Neural cell (in vitro differentiated cells): ENCODE data around the gene FAM124A.

ENCODE experiments used
- CTCF ChIP-seq: fragments of 450-650 bp; IDR thresholded peaks from 2 replicates; pipeline ENCODE4 v1.5.1; 2014; ENCODE audit warnings: antibody characterized with exemption, mild to moderate bottlenecking, moderate library complexity; ENCODE audit not compliant: poor library complexity, severe bottlenecking
- EP300 ChIP-seq: fragments of 450-650 bp; conservative IDR thresholded peaks from 2 replicates; pipeline ENCODE4 v1.6.1; 2014; ENCODE audit warnings: antibody characterized with exemption, mild to moderate bottlenecking, moderate library complexity; ENCODE audit not compliant: poor library complexity, severe bottlenecking
- EZH2 ChIP-seq: fragments of 200-600, 300-800 bp; shearing (Covaris generic), sonication (generic); IDR thresholded peaks from 2 replicates; pipeline ENCODE4 v1.6.1; 2014; ENCODE audit warnings: antibody characterized with exemption, low read length, borderline replicate concordance, mild to moderate bottlenecking; ENCODE audit not compliant: insufficient read depth, poor library complexity, severe bottlenecking
- POLR2AphosphoS5 ChIP-seq: IDR thresholded peaks from 2 replicates; pipeline ENCODE4 v1.6.1; 2012
- RAD21 ChIP-seq: fragments of 450-650 bp; conservative IDR thresholded peaks from 2 replicates; pipeline ENCODE4 v1.6.1; 2014; ENCODE audit warnings: antibody characterized with exemption, mild to moderate bottlenecking, moderate library complexity
- REST ChIP-seq: IDR thresholded peaks from 2 replicates; pipeline ENCODE4 v1.6.1; 2012; ENCODE audit warnings: borderline replicate concordance
- SMC3 ChIP-seq: fragments of 450-650 bp; conservative IDR thresholded peaks from 2 replicates; pipeline ENCODE4 v1.6.1; 2014; ENCODE audit warnings: antibody characterized with exemption, mild to moderate bottlenecking, moderate library complexity; ENCODE audit not compliant: poor library complexity
- TAF1 ChIP-seq: IDR thresholded peaks from 2 replicates; pipeline ENCODE4 v1.6.1; 2012; ENCODE audit warnings: low read depth

DNA sequence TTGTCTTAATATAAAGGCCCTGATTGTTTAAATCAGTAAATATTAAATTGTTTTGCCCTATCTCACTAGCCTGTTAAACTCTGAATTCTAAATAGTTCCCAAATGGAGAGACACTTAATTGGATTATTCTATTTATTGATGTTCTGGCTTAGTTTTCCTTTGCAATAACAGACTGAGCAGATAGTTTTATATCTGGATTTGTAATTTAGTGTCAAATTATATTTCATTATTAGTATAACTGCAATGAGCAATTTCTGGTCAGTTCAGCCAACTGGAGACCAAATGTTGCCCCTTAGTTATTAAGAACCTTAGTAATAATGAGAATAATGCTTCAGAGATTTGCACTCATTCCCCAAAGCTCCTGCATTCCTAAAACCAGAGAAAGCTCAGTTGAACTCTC lies 10.1 kb downstream of the FAM124A start:
- TF ChIP-seq CTCF (no peak), REST (no peak), SMC3 (no peak), EZH2 (no peak), EP300 (no peak), POLR2AphosphoS5 (no peak), RAD21 (no peak), TAF1 (no peak)
